Natural killer cell (primary cell): ENCODE results near the gene PRKN. TPM values are rescaled to one million over a fixed set of nuclear protein-coding genes. Genes with fewer than 3 reads are reported as not detected.
A peak's percentile ranks its signal among the peaks of the same experiment; 100 is the strongest.

Experiments used
- ATAC-seq, 3 donors: fragments of 150-1000 bp in 2 of 3; fragments of 200-7000 bp in 1 of 3; cut with Tn5 transposase; 1 replicate in 1 of 3; 2 replicates in 2 of 3; pipeline ENCODE4 v1.10.0; 2021; ENCODE audit warnings: mild to moderate bottlenecking in 2 of 3, moderate library complexity in 2 of 3
- DNase-seq, 2 donors: peaks; one replicate each; pipeline versions ENCODE4 v3.0.0 to v3.0.0-alpha.2; 2013 to 2021; ENCODE audit warnings: mixed read lengths in 1 of 2
- H3K27ac ChIP-seq: one replicate; pipeline ENCODE4 v1.5.1; 2013; ENCODE audit warnings: mild to moderate bottlenecking, low read length
- H3K27me3 ChIP-seq: one replicate; pipeline ENCODE4 v1.6.1; 2013; ENCODE audit warnings: low read length; ENCODE audit not compliant: control insufficient read depth, insufficient read depth
- H3K36me3 ChIP-seq: one replicate; pipeline ENCODE4 v1.6.1; 2013; ENCODE audit warnings: low read length; ENCODE audit not compliant: control insufficient read depth, insufficient read depth
- H3K4me1 ChIP-seq: one replicate; pipeline ENCODE4 v1.6.1; 2013; ENCODE audit warnings: low read length; ENCODE audit not compliant: control insufficient read depth, insufficient read depth
- H3K4me3 ChIP-seq: one replicate; pipeline ENCODE4 v1.5.1; 2013; ENCODE audit warnings: low read length
- H3K9me3 ChIP-seq: one replicate; pipeline ENCODE4 v1.6.1; 2013; ENCODE audit warnings: low read length; ENCODE audit not compliant: control insufficient read depth, insufficient read depth
- H3K27ac Mint-ChIP-seq, 2 donors: one replicate each; pipeline ENCODE4 v1.8.0; 2022; ENCODE audit warnings: mild to moderate bottlenecking in 2 of 2, mixed read lengths in 2 of 2, moderate library complexity in 1 of 2
- H3K27me3 Mint-ChIP-seq, 2 donors: one replicate each; pipeline ENCODE4 v1.8.0; 2022; ENCODE audit warnings: low read depth in 2 of 2, mixed read lengths in 2 of 2
- H3K36me3 Mint-ChIP-seq: one replicate; pipeline ENCODE4 v1.8.0; 2022; ENCODE audit warnings: mixed read lengths
- H3K4me1 Mint-ChIP-seq, 2 donors: one replicate each; pipeline ENCODE4 v1.8.0; 2022; ENCODE audit warnings: mixed read lengths in 2 of 2
- H3K4me3 Mint-ChIP-seq: one replicate; pipeline ENCODE4 v1.8.0; 2022; ENCODE audit warnings: mild to moderate bottlenecking, moderate library complexity, mixed read lengths
- H3K9me3 Mint-ChIP-seq, 2 donors: one replicate each; pipeline ENCODE4 v1.8.0; 2022; ENCODE audit warnings: mixed read lengths in 2 of 2
- CTCF ChIP-seq: fragments of 200-600 bp; IDR thresholded peaks from one replicate; pipeline ENCODE4 v1.8.0; 2022; ENCODE audit warnings: antibody characterized with exemption
- WGBS: methylation state at CpG from one replicate; pipeline ENCODE4 v1.1.7; 2013; ENCODE audit warnings: missing lambda C conversion rate; ENCODE audit not compliant: insufficient coverage; 5-methylcytosine and 5-hydroxymethylcytosine counted together
- intact Hi-C: fragments of 100-400 bp; cut with micrococcal nuclease; formaldehyde crosslinking; loops from one replicate; pipeline ENCODE4 v1.14.2; 2022
- total RNA-seq, 4 donors: library from RNA; stranded (reverse); fragments of 120-200 nt in 1 of 4; gene quantifications; one replicate each; pipeline versions ENCODE4 v1.2.3 to v1.2.4, GENCODE V29; 2013 to 2022

PRKN gene
- total RNA-seq, 3 donors from 2014 or later (not counting 1 experiment from before 2014, with no cell fraction given) = 1.4 to 1.9 (median 1.9) TPM

DNA sequence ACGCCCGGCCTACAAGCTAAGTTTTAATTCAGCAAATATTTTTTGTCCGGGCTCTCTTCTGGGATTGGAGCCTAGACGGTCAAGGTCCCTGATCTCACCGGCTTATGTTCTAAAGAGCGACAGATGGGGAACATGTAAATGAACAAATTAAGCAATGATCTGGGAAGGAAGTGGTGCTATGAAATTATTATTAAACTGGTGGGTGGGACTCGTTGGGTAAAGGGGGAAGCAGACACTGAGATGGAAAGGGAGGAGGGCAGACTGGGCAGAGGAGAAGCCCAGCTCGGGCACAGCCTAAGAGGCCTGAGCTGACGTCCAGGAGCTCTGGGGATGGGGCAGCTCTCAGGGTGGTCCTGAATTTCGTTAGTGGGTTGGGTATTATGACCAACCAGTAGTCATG is 1371.9 kb downstream of the PRKN start:
- H3K36me3 ChIP-seq = no peaks in the 10 kb centered on the region
- ATAC-seq (no peak), DNase-seq (no peak)
- peaks cover 4 to 11% of the 10 kb centered on the region in 2 donors for H3K27me3 Mint-ChIP-seq
- 89% methylated on average over 10 of the region's 10 CpGs for WGBS
- no peaks in the 10 kb centered on the region for H3K27me3 ChIP-seq
- TF ChIP-seq CTCF = no peak
- H3K9me3 ChIP-seq = no peaks in the 10 kb centered on the region
- H3K36me3 Mint-ChIP-seq = no peaks in the 10 kb centered on the region
- no peaks in the 10 kb centered on the region for H3K9me3 Mint-ChIP-seq
- intact Hi-C loops = no loop called here
- H3K27ac Mint-ChIP-seq = peak overlapping the region in 1 of 2 donors; percentile 79
- no peak overlapping the region for H3K4me3 Mint-ChIP-seq
- no peak overlapping the region for H3K27ac ChIP-seq
- peaks cover 9 to 24% of the 10 kb centered on the region in 2 donors for H3K4me1 Mint-ChIP-seq
- no peak overlapping the region for H3K4me3 ChIP-seq
- peaks cover 17% of the 10 kb centered on the region for H3K4me1 ChIP-seq

- 96% methylated on average over 12 of the region's 13 CpGs for WGBS
- ATAC-seq (no peak), DNase-seq (no peak)
- no peak for TF ChIP-seq CTCF
- Mint-ChIP-seq H3K9me3 (no peaks in the 10 kb centered on the region), H3K27me3 (peaks cover 4% of the 10 kb centered on the region in 2 donors), H3K27ac (no peak overlapping the region), H3K4me1 (peaks cover 9 to 24% of the 10 kb centered on the region in 2 donors), H3K36me3 (no peaks in the 10 kb centered on the region), H3K4me3 (no peak overlapping the region)
- H3K27ac ChIP-seq = no peak overlapping the region
- H3K27me3 ChIP-seq = no peaks in the 10 kb centered on the region
- H3K4me1 ChIP-seq = peaks cover 17% of the 10 kb centered on the region
- H3K4me3 ChIP-seq = no peak overlapping the region
- H3K36me3 ChIP-seq = no peaks in the 10 kb centered on the region
- H3K9me3 ChIP-seq = no peaks in the 10 kb centered on the region
- intact Hi-C loops = no loop called here
These were observed 1372.6 kb downstream of the PRKN start for GRCh38 chr6:161354956-161355355.

DNA sequence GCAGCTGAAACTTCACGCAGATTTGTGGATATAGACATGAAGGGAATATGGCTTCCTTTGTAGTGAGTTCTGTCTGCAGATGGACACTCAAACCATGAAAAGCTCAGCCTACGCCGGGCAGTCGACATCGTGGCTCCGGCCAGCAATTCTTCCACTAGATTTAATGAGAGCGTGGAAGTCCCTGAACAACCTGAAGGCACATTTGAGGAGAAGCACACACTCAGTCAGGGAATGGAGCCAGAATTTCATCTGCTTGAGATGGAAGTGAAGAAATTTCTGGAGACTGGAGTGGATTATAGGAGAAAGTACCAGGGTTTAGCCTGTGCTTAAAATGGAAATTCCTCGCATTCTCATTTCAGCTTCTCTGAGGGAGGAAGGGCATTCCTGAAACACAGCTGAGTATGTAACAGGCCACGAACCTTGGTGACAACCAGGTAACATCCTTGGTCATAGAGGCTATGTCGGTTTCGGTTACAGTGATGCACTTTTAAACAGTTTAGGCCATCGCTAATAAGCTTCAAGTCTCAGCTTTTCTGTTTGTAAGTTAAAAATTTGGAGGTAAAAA is 1373.2 kb downstream of the PRKN start:
- peaks cover 17% of the 10 kb centered on the region for H3K4me1 ChIP-seq
- no peak overlapping the region for H3K4me3 ChIP-seq
- Mint-ChIP-seq H3K4me3 (no peak overlapping the region), H3K36me3 (no peaks in the 10 kb centered on the region), H3K4me1 (peaks cover 9 to 24% of the 10 kb centered on the region in 2 donors), H3K27me3 (peaks cover 0 to 4% of the 10 kb centered on the region in 2 donors), H3K27ac (no peak overlapping the region), H3K9me3 (no peaks in the 10 kb centered on the region)
- H3K36me3 ChIP-seq = no peaks in the 10 kb centered on the region
- WGBS = 95% methylated on average over 12 of the region's 12 CpGs
- H3K9me3 ChIP-seq = no peaks in the 10 kb centered on the region
- no peak overlapping the region for H3K27ac ChIP-seq
- intact Hi-C loops = no loop called here
- DNase-seq (no peak), ATAC-seq (no peak)
- no peaks in the 10 kb centered on the region for H3K27me3 ChIP-seq
- no peak for TF ChIP-seq CTCF

- no peaks in the 10 kb centered on the region for H3K36me3 Mint-ChIP-seq
- H3K27ac Mint-ChIP-seq = no peak overlapping the region
- no peak for TF ChIP-seq CTCF
- peaks cover 0 to 4% of the 10 kb centered on the region in 2 donors for H3K27me3 Mint-ChIP-seq
- DNase-seq = no peak
- H3K4me3 Mint-ChIP-seq = no peak overlapping the region
- Histone ChIP-seq H3K9me3 (no peaks in the 10 kb centered on the region), H3K27me3 (no peaks in the 10 kb centered on the region), H3K4me3 (no peak overlapping the region), H3K36me3 (no peaks in the 10 kb centered on the region), H3K4me1 (peaks cover 17% of the 10 kb centered on the region), H3K27ac (no peak overlapping the region)
- H3K4me1 Mint-ChIP-seq = peaks cover 9 to 24% of the 10 kb centered on the region in 2 donors
- WGBS = 90% methylated on average over 9 of the region's 11 CpGs
- no peaks in the 10 kb centered on the region for H3K9me3 Mint-ChIP-seq
- ATAC-seq = no peak
- intact Hi-C loops = no loop called here
These were observed 1374.4 kb downstream of the PRKN start for GRCh38 chr6:161353208-161353613.
